Measurements from ENCODE around the gene R3HDML. TPM values are rescaled to one million over a fixed set of nuclear protein-coding genes. Genes with fewer than 3 reads are reported as not detected.

The R3HDML gene
- total and polyA plus RNA-seq, 9 of the 15 experiments (the other 6 are each of a cell fraction or from before 2014, with no cell fraction given): not detected

DNA sequence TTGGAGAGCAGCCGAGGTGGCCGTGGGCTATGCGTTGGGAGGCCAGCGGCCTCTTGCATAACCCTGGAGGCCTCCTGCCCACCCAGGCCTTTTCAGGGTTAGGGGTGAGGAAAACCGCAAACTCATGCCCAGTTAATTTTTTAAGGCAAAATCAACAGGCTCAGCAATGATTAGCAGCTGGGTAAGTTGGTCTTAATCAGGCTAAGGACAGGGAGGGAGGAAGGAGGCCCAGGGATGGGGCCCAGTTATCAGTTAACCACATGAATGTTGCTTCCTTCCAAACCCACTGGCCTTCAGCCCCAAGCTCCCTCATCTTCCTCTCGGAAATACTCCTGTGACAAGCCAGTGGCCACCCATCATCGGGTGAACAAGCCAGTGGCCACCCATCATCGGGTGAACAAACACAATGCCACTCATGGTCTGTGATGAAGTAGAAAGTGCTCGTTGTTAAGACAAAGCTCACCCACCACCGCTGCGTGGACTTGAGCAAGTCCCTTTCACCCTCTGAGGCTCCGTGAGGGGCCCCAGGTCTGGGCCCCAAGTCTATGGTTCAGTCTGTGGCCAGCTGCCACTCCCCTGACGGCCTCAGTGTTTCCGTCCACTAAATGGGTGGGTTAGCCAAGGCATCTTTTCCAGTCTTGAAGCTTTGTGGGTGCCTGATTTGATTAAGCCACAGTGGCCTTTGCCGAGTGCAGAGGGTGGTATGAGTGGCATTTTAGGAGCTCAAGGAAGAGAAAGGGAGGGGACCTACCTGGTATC is 58.0 kb downstream of the R3HDML start (continued):
- TF ChIP-seq, protein P1, sequence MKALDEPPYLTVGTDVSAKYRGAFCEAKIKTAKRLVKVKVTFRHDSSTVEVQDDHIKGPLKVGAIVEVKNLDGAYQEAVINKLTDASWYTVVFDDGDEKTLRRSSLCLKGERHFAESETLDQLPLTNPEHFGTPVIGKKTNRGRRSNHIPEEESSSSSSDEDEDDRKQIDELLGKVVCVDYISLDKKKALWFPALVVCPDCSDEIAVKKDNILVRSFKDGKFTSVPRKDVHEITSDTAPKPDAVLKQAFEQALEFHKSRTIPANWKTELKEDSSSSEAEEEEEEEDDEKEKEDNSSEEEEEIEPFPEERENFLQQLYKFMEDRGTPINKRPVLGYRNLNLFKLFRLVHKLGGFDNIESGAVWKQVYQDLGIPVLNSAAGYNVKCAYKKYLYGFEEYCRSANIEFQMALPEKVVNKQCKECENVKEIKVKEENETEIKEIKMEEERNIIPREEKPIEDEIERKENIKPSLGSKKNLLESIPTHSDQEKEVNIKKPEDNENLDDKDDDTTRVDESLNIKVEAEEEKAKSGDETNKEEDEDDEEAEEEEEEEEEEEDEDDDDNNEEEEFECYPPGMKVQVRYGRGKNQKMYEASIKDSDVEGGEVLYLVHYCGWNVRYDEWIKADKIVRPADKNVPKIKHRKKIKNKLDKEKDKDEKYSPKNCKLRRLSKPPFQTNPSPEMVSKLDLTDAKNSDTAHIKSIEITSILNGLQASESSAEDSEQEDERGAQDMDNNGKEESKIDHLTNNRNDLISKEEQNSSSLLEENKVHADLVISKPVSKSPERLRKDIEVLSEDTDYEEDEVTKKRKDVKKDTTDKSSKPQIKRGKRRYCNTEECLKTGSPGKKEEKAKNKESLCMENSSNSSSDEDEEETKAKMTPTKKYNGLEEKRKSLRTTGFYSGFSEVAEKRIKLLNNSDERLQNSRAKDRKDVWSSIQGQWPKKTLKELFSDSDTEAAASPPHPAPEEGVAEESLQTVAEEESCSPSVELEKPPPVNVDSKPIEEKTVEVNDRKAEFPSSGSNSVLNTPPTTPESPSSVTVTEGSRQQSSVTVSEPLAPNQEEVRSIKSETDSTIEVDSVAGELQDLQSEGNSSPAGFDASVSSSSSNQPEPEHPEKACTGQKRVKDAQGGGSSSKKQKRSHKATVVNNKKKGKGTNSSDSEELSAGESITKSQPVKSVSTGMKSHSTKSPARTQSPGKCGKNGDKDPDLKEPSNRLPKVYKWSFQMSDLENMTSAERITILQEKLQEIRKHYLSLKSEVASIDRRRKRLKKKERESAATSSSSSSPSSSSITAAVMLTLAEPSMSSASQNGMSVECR (CRISPR knock-in tag; IDR thresholded peaks at IDR 0.05): no peak
- TF ChIP-seq GATAD2A (IDR thresholded peaks at IDR 0.05) (no peak), NFIC (IDR thresholded peaks at IDR 0.05) (peak; percentile 64; the same call in 1 of the 2 replicates), ETS2 (tag; IDR thresholded peaks at IDR 0.05; ENCODE audit: borderline replicate concordance, poor library complexity, severe bottlenecking) (no peak), ZNF217 (CRISPR knock-in tag; IDR thresholded peaks at IDR 0.05) (no peak), ILK (tag; IDR thresholded peaks at IDR 0.05; ENCODE audit: borderline replicate concordance, low read depth) (no peak), DLX4 (CRISPR knock-in tag; IDR thresholded peaks at IDR 0.05) (no peak), MCM7 (IDR thresholded peaks at IDR 0.05) (no peak), ATF6 (CRISPR knock-in tag; IDR thresholded peaks at IDR 0.05) (no peak), ZNF507 (tag; conservative IDR thresholded peaks at IDR 0.05) (no peak)
- TF ChIP-seq, protein P2, sequence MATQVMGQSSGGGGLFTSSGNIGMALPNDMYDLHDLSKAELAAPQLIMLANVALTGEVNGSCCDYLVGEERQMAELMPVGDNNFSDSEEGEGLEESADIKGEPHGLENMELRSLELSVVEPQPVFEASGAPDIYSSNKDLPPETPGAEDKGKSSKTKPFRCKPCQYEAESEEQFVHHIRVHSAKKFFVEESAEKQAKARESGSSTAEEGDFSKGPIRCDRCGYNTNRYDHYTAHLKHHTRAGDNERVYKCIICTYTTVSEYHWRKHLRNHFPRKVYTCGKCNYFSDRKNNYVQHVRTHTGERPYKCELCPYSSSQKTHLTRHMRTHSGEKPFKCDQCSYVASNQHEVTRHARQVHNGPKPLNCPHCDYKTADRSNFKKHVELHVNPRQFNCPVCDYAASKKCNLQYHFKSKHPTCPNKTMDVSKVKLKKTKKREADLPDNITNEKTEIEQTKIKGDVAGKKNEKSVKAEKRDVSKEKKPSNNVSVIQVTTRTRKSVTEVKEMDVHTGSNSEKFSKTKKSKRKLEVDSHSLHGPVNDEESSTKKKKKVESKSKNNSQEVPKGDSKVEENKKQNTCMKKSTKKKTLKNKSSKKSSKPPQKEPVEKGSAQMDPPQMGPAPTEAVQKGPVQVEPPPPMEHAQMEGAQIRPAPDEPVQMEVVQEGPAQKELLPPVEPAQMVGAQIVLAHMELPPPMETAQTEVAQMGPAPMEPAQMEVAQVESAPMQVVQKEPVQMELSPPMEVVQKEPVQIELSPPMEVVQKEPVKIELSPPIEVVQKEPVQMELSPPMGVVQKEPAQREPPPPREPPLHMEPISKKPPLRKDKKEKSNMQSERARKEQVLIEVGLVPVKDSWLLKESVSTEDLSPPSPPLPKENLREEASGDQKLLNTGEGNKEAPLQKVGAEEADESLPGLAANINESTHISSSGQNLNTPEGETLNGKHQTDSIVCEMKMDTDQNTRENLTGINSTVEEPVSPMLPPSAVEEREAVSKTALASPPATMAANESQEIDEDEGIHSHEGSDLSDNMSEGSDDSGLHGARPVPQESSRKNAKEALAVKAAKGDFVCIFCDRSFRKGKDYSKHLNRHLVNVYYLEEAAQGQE (IDR thresholded peaks at IDR 0.05; ENCODE audit: borderline replicate concordance): no peak
- TF ChIP-seq, protein P2 (CRISPR knock-in tag; IDR thresholded peaks at IDR 0.05; ENCODE audit: low read depth): 0 out of 2 replicates have a peak, but pooled peaks have one; percentile 35

All from K562 (cell line).